D721Med (cell line): Measurements from ENCODE around the gene SYNJ2.

ENCODE experiments used
- DNase-seq: peaks from one replicate; pipeline ENCODE4 v3.0.0; 2011; ENCODE audit warnings: low spot score; ENCODE audit not compliant: insufficient read length
- FAIRE-seq: peaks from 2 replicates; lab custom pipeline; 2011; peaks lifted over from hg19 to GRCh38; lab: Jason Lieb, UNC
- TF ChIP-seq, protein P1 (sequence below): IDR thresholded peaks from 2 replicates; pipeline ENCODE4 v1.5.1; 2012; ENCODE audit warnings: mild to moderate bottlenecking, control low read depth; ENCODE audit not compliant: insufficient read depth; ENCODE audit errors: missing control alignments

SYNJ2 gene

DNA sequence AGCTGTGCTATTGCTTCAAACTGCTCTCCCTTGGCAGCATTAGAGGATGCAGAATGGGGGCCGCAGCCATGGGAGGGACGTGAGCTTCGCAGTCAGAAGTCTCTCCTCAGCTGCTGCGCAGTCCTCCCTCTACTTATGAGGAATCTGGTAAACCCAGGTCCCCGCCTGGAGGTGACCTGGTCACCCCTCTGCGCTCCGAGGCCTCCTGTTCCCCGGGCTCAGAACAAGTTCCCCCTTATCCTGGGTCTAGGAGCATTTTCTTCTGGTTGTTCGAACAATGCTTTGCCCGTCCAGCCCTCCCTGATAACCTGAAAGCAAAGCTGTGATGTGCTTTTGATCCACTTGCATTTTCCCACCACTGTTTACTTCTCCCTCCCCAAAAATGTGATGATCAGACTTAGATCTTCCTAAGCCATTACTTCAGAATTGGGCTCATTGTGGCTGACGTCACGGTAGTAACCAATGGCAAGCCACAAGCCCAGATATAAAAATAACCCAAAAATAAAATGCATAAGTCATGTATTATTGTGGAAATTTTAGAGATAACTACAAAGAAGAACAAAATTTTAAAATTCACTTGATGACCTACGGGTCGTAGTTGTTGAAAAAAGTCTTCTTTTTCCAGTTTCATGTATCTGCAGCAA, 105.7 kb downstream of the SYNJ2 start:
- no peak for FAIRE-seq
- no peak for DNase-seq
- TF ChIP-seq, protein P1, sequence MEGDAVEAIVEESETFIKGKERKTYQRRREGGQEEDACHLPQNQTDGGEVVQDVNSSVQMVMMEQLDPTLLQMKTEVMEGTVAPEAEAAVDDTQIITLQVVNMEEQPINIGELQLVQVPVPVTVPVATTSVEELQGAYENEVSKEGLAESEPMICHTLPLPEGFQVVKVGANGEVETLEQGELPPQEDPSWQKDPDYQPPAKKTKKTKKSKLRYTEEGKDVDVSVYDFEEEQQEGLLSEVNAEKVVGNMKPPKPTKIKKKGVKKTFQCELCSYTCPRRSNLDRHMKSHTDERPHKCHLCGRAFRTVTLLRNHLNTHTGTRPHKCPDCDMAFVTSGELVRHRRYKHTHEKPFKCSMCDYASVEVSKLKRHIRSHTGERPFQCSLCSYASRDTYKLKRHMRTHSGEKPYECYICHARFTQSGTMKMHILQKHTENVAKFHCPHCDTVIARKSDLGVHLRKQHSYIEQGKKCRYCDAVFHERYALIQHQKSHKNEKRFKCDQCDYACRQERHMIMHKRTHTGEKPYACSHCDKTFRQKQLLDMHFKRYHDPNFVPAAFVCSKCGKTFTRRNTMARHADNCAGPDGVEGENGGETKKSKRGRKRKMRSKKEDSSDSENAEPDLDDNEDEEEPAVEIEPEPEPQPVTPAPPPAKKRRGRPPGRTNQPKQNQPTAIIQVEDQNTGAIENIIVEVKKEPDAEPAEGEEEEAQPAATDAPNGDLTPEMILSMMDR: no peak

DNA sequence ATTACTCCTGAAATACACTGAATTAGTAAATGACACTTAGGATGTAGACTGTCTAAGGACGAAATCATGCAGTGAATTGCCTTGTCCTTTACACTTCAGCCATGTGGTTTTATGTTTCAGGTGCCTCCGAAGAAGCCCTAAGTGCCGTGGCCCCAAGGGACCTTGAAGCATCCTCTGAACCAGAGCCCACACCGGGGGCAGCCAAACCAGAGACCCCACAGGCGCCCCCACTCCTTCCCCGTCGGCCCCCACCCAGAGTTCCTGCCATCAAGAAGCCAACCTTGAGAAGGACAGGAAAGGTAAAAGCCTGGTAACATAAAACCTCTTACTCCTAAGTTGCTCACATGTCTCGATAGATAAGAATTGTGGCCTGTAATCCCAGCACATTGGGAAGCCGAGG, 111.1 kb downstream of the SYNJ2 start:
- TF ChIP-seq, protein P1: no peak
- DNase-seq (no peak), FAIRE-seq (no peak)

DNA sequence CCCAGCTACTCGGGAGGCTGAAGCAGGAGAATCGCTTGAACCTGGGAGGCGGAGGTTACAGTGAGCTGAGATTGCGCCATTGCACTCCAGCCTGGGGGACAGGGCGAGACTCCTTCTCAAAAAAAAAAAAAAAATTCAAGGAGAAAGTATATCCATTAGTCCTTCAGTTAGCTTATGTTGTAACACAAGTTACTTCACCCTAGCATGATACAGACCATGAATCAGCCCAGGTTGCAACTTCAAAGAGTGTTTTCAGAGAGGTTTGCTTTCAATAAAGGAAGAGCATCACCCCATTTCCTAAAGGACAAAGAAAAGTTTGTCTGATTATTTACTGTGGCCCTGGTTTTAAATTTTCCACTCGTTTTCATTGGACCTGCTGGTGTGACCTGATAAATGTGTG, 113.4 kb downstream of the SYNJ2 start:
- FAIRE-seq: no peak
- TF ChIP-seq, protein P1: no peak
- DNase-seq: no peak

DNA sequence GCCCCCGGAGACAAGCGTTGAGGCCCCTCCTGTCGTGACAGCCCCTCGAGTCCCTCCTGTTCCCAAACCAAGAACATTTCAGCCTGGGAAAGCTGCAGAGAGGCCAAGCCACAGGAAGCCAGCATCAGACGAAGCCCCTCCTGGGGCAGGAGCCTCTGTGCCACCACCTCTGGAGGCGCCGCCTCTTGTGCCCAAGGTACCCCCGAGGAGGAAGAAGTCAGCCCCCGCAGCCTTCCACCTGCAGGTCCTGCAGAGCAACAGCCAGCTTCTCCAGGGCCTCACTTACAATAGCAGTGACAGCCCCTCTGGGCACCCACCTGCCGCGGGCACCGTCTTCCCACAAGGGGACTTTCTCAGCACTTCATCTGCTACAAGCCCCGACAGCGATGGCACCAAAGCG, 114.0 kb downstream of the SYNJ2 start:
- TF ChIP-seq, protein P1: no peak
- no peak for FAIRE-seq

DNA sequence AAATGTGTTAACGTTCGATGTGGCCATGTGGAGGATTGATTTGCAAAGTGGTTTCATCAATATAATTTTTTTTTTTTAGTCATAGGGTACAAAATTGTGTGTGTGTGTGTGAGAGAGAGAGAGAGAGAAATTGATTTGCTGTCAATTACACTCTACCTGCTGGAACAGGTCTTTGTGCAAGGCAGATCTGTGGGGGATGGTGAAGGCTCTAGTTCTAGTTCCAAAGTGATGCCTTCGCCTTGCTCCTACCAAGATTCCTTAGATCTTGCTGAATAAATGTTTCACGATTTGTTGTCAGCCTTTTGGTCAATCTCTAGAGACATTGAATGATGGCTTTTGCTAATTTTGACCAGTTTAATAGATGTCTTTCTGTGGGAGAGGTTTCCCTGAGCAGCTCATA, 121.6 kb downstream of the SYNJ2 start:
- DNase-seq (no peak), FAIRE-seq (no peak)
- TF ChIP-seq, protein P1: no peak

More for the DNA sequence above, 114.0 kb downstream of the SYNJ2 start:
- no peak for DNase-seq

DNA sequence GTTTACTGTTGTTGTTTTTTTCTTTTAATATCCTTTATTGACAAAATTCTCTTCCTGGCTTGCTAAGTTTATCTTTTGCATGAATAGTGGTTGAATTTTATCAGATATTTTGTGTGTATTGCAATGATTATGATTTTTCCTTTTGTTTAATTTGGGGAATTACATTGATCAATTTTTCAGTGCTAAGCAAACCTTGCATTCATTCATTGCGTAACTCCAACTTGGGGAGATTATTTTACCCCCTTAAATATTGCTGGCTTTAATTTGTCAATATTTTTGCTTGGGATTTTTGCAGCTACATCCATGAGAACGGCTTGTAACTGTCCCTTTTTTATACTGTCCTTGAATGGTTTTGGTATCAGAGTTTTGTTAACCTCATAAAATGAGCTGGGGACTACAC, 123.0 kb downstream of the SYNJ2 start:
- FAIRE-seq (no peak), DNase-seq (no peak)
- TF ChIP-seq, protein P1: no peak

DNA sequence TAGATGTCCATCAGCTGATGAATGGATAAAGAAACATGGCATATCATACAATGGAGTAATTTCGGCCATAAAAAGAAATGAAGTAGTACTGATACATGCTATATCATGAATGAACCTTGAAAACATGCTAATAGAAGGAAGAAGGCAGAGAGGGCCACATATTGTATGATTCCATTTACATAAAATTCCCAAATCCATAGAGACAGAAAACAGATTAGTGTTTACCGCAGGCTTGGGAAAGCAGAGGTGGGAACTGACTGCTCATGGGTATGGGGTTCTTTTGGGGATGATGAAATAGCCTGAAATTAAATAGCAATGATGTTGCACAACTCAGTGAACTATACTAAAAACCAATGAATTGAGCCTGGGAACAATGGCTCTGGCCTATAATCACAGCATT, 128.1 kb downstream of the SYNJ2 start:
- FAIRE-seq (no peak), DNase-seq (no peak)
- TF ChIP-seq, protein P1: no peak
